Measurements from ENCODE around the gene CAMTA1. TPM values are rescaled to one million over a fixed set of nuclear protein-coding genes. Genes with fewer than 3 reads are reported as not detected.

CAMTA1 gene
- total RNA-seq, 2 experiments from 2014 or later: 45.5 to 45.6 TPM

GRCh38 chr1:7770997-7771822 is 986.0 kb downstream of the CAMTA1 start, which contains the start of gene VAMP3:
Gene VAMP3, plus strand, starts transcription at chr1:7771296. Its CDS starts 88 bp downstream, at chr1:7771384.
- POLR2A ChIA-PET: interaction anchor here (0.6 to 1.7 kb wide), 2 partner anchors 10 to 25 kb away, joined by 4 to 5 read pairs; no protein-coding TSS in a partner anchor
- H3K27me3 Mint-ChIP-seq: peaks cover 29% of the 10 kb centered on the region
- no peaks in the 10 kb centered on the region for H3K9me3 Mint-ChIP-seq
- H3K4me3 Mint-ChIP-seq: peak within 1 kb of the TSS; percentile 92
- peaks cover 24% of the 10 kb centered on the region for H3K4me1 Mint-ChIP-seq
- ATAC-seq (ENCODE audit: low read depth): peak; percentile 86
- peaks cover 15% of the 10 kb centered on the region for H3K36me3 Mint-ChIP-seq
- DNase-seq: peak; percentile 91
- H3K27ac Mint-ChIP-seq: peak within 1 kb of the TSS; percentile 82

GRCh38 chr1:7771823-7772299 is 986.6 kb downstream of the CAMTA1 start:
- peak overlapping the region; percentile 81 for H3K27ac Mint-ChIP-seq
- DNase-seq (no peak), ATAC-seq (ENCODE audit: low read depth) (no peak)
- POLR2A ChIA-PET: interaction anchor here (1.7 kb wide), 1 partner anchor 10 kb away, joined by 5 read pairs; no protein-coding TSS in a partner anchor
- peak overlapping the region; percentile 92 for H3K4me3 Mint-ChIP-seq
- peaks cover 24% of the 10 kb centered on the region for H3K27me3 Mint-ChIP-seq
- H3K36me3 Mint-ChIP-seq: peaks cover 18% of the 10 kb centered on the region
- H3K9me3 Mint-ChIP-seq: no peaks in the 10 kb centered on the region
- peaks cover 25% of the 10 kb centered on the region for H3K4me1 Mint-ChIP-seq

DNA sequence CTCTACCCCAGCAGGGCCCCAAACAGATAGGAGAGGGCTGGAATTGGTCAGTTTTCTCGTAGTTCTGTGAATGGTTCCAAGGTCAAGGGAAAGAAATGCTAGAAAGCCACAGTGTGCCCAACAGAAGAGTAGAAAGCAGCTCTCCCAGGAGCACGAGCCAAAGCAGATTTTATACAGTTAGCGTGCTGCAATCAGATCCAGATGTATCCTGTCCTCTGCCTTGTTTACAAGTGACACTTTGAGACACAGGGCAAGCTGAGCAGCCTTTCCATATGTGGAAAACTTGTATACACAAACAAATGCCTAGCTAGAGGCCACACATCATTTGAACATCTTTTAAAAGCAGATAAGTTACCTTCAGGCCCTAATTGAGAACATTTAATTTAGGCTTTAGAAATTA is 992.3 kb downstream of the CAMTA1 start:
- Mint-ChIP-seq H3K27ac (no peak overlapping the region), H3K9me3 (no peaks in the 10 kb centered on the region), H3K4me3 (no peak overlapping the region), H3K4me1 (peaks cover 31% of the 10 kb centered on the region), H3K27me3 (no peaks in the 10 kb centered on the region), H3K36me3 (peaks cover 22% of the 10 kb centered on the region)
- POLR2A ChIA-PET: no interaction called here
- DNase-seq: no peak
- no peak for ATAC-seq (ENCODE audit: low read depth)

DNA sequence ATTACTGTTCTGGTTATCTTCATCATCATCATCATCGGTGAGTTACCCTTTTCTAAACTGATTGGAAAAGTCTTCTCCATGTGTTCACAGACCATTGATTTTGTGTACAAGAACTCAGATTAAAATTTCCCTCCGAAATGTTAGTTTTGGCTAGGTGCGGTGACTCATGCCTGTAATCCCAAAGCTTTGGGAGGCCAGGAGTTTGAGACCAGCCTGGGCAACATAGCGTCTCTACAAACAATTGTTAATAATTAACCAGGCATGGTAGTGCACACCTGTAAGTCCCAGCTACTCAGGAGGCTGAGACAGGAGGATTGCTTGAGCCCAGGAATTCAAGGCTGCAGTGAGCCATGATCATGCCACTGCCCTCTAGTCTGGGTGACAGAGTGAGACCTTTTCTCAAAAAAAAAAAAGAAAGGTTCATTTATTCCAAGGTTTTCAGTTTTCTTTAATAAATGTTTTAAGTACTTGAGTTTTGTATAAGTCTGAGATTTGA is 992.9 kb downstream of the CAMTA1 start:
- Mint-ChIP-seq H3K4me1 (peaks cover 31% of the 10 kb centered on the region), H3K9me3 (no peaks in the 10 kb centered on the region), H3K27me3 (no peaks in the 10 kb centered on the region), H3K36me3 (peaks cover 22% of the 10 kb centered on the region), H3K27ac (no peak overlapping the region), H3K4me3 (no peak overlapping the region)
- DNase-seq: no peak
- POLR2A ChIA-PET: no interaction called here
- no peak for ATAC-seq (ENCODE audit: low read depth)

GRCh38 chr1:7780976-7781375 is 995.7 kb downstream of the CAMTA1 start:
- H3K9me3 Mint-ChIP-seq: no peaks in the 10 kb centered on the region
- H3K27me3 Mint-ChIP-seq: no peaks in the 10 kb centered on the region
- no peak for DNase-seq
- no peak overlapping the region for H3K27ac Mint-ChIP-seq
- POLR2A ChIA-PET: interaction anchor here (1.5 to 1.7 kb wide), 2 partner anchors 9 to 135 kb away, joined by 3 to 5 read pairs; partner anchors contain the start of gene VAMP3
- H3K36me3 Mint-ChIP-seq: peaks cover 7% of the 10 kb centered on the region
- H3K4me1 Mint-ChIP-seq: peaks cover 24% of the 10 kb centered on the region
- no peak for ATAC-seq (ENCODE audit: low read depth)
- peak overlapping the region; percentile 81 for H3K4me3 Mint-ChIP-seq

DNA sequence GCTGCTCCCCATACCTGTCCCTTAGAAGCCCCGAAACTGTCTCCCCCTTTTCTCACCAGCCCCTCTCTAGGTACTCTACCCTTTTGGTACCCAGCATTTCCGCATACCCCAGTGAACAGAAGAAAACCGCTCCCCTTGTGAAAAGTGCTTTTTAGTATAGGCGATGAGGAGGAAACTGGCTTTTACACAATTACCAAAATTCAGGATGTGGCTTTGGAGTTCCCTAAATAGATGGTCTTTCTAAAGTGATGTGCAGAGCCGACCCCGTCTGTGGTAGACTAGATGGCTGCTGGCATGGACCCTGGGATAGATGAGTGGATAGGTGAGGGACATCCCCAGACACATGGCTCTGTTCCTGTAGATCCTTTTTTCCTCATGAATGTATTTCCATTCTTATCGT is 996.2 kb downstream of the CAMTA1 start:
- DNase-seq (no peak), ATAC-seq (ENCODE audit: low read depth) (no peak)
- H3K27me3 Mint-ChIP-seq: no peaks in the 10 kb centered on the region
- POLR2A ChIA-PET: interaction anchor here (1.5 to 1.7 kb wide), 2 partner anchors 10 to 135 kb away, joined by 3 to 5 read pairs; partner anchors contain the start of gene VAMP3
- peaks cover 23% of the 10 kb centered on the region for H3K4me1 Mint-ChIP-seq
- no peaks in the 10 kb centered on the region for H3K9me3 Mint-ChIP-seq
- H3K27ac Mint-ChIP-seq: peak overlapping the region; percentile 32
- H3K4me3 Mint-ChIP-seq: peak overlapping the region; percentile 81
- H3K36me3 Mint-ChIP-seq: peaks cover 4% of the 10 kb centered on the region

DNA sequence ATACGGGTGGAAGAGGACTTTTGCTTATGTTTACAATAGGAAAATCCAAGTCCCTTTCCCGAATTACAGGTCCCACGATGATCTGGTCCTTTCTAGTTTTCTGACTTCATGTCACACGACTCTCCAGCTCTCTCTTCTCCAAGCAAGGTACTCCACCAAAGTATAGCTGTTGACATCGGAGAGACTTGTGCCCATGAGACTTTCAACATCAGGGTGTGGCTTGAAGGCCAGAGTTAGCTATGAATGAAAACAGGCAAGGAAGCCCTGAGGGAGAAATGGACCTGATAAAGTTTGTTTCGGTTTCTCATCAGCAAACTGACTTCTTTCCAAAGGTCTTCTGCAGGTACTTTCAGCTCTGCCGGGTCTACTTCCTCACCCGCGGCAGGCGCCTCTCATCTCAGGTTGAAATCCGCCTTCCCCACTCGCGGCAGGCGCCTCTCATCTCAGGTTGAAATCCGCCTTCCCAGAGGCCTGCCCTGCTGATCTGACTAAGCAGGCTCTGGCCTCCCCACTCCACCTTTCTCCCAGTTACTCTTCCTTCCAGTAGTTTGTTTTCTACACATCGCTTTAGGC is 996.8 kb downstream of the CAMTA1 start:
- no peaks in the 10 kb centered on the region for H3K9me3 Mint-ChIP-seq
- H3K27ac Mint-ChIP-seq: peak overlapping the region; percentile 83
- POLR2A ChIA-PET: interaction anchor here (1.5 to 1.7 kb wide), 2 partner anchors 10 to 134 kb away, joined by 3 to 5 read pairs; partner anchors contain the start of gene VAMP3
- ATAC-seq (ENCODE audit: low read depth) (no peak), DNase-seq (peak; percentile 32)
- peak overlapping the region; percentile 81 for H3K4me3 Mint-ChIP-seq
- peaks cover 4% of the 10 kb centered on the region for H3K36me3 Mint-ChIP-seq
- H3K27me3 Mint-ChIP-seq: no peaks in the 10 kb centered on the region
- H3K4me1 Mint-ChIP-seq: peaks cover 23% of the 10 kb centered on the region

DNA sequence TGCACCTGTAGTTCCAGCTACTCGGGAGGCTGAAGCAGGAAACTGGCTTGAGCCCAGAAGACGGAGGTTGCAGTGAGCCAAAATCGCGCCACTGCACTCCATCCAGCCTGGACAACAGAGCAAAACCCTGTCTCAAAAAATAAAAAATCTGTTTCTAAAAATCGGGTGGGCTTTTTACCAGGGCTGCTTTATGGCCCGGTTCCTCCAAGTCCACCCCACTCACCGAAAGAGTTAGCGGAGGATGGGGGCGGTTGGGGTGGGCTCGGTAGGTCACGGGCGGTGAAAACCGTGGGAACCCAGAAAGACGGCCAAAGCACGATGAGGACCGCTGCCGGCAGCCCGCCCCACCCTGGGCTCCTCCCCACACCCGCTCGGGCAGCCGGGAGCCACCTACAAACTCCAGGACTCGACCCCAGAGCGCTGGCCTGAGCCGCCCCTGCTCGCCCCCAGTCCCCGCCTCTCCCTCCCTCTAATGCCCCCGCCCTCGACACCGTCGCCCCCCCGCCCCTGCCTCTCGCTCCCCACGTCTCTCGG is 998.0 kb downstream of the CAMTA1 start:
- H3K9me3 Mint-ChIP-seq: no peaks in the 10 kb centered on the region
- no peak overlapping the region for H3K27ac Mint-ChIP-seq
- DNase-seq (peak; percentile 48), ATAC-seq (ENCODE audit: low read depth) (no peak)
- POLR2A ChIA-PET: no interaction called here
- H3K4me3 Mint-ChIP-seq: peak overlapping the region; percentile 81
- peaks cover 23% of the 10 kb centered on the region for H3K4me1 Mint-ChIP-seq
- H3K27me3 Mint-ChIP-seq: no peaks in the 10 kb centered on the region
- H3K36me3 Mint-ChIP-seq: peaks cover 2% of the 10 kb centered on the region

- H3K27me3 Mint-ChIP-seq: no peaks in the 10 kb centered on the region
- ATAC-seq (ENCODE audit: low read depth) (peak; percentile 92), DNase-seq (peak; percentile 96)
- peak within 1 kb of the TSS; percentile 81 for H3K4me3 Mint-ChIP-seq
- H3K4me1 Mint-ChIP-seq: peaks cover 23% of the 10 kb centered on the region
- POLR2A ChIA-PET: no interaction called here
- peaks cover 2% of the 10 kb centered on the region for H3K36me3 Mint-ChIP-seq
- no peak within 1 kb of the TSS for H3K27ac Mint-ChIP-seq
- no peaks in the 10 kb centered on the region for H3K9me3 Mint-ChIP-seq
These were observed 998.7 kb downstream of the CAMTA1 start, which contains the start of gene PER3 for GRCh38 chr1:7783826-7784491. Gene PER3, plus strand, starts transcription at chr1:7784291. Its CDS starts 587 bp downstream, at chr1:7784878.

GRCh38 chr1:7784492-7785071 is 999.3 kb downstream of the CAMTA1 start:
- Mint-ChIP-seq H3K4me1 (peaks cover 23% of the 10 kb centered on the region), H3K36me3 (peaks cover 4% of the 10 kb centered on the region), H3K4me3 (no peak overlapping the region), H3K9me3 (peaks cover 2% of the 10 kb centered on the region), H3K27me3 (no peaks in the 10 kb centered on the region), H3K27ac (no peak overlapping the region)
- POLR2A ChIA-PET: no interaction called here
- DNase-seq (peak; percentile 30), ATAC-seq (ENCODE audit: low read depth) (no peak)

GRCh38 chr1:7785108-7785507 is 999.9 kb downstream of the CAMTA1 start:
- DNase-seq (no peak), ATAC-seq (ENCODE audit: low read depth) (no peak)
- Mint-ChIP-seq H3K27ac (no peak overlapping the region), H3K4me1 (peaks cover 23% of the 10 kb centered on the region), H3K9me3 (peaks cover 5% of the 10 kb centered on the region), H3K27me3 (no peaks in the 10 kb centered on the region), H3K36me3 (peaks cover 9% of the 10 kb centered on the region), H3K4me3 (peak overlapping the region; percentile 26)
- POLR2A ChIA-PET: no interaction called here

- POLR2A ChIA-PET: no interaction called here
- ATAC-seq (ENCODE audit: low read depth): no peak
- H3K9me3 Mint-ChIP-seq: peaks cover 12% of the 10 kb centered on the region
- H3K27me3 Mint-ChIP-seq: no peaks in the 10 kb centered on the region
- H3K4me1 Mint-ChIP-seq: peaks cover 11% of the 10 kb centered on the region
- no peak overlapping the region for H3K4me3 Mint-ChIP-seq
- DNase-seq: no peak
- H3K36me3 Mint-ChIP-seq: peaks cover 12% of the 10 kb centered on the region
- no peak overlapping the region for H3K27ac Mint-ChIP-seq
These were observed 1001.5 kb downstream of the CAMTA1 start for GRCh38 chr1:7786795-7787194.
